ENCODE data around the gene TESPA1. TPM values are rescaled to one million over a fixed set of nuclear protein-coding genes. Genes with fewer than 3 reads are reported as not detected.
"Not testable (repeated sequence)": the region's sequence is repeated elsewhere in the genome, so short reads cannot be mapped to it uniquely, and the experiment has no call there.

Gene TESPA1
- total RNA-seq (2014; rRNA removed; shearing (Covaris generic)): not detected in 2 replicates

GRCh38 chr12:54984658-54985376 is at the start of gene TESPA1:
TESPA1 (minus strand) TSS chr12:54984762; CDS start chr12:54974562, 10,200 bp downstream.
- DNase-seq (ENCODE audit: low spot score): no peak

GRCh38 chr12:55034218-55034617 is 49.7 kb upstream of the TESPA1 start:
- DNase-seq (ENCODE audit: low spot score): no peak

DNA sequence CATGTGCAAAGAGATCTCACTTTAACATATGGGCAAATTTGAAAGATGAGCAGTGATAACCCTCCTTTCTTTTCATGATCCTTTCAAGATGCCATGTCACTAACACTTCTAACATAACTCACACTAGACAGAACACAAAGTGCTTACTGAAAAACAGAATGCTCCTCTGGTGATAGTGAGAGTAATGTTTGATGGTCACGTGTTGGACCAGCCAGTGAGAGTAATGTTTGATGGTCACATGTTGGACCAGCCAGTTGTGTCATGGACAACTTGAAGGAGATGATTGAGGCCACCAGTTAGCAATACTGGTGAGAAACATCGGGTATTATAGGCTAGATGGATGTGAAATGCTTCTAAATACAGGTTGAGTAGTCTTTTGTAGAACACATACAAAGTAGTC is 40.9 kb upstream of the TESPA1 start:
- DNase-seq (ENCODE audit: low spot score): no peak

DNA sequence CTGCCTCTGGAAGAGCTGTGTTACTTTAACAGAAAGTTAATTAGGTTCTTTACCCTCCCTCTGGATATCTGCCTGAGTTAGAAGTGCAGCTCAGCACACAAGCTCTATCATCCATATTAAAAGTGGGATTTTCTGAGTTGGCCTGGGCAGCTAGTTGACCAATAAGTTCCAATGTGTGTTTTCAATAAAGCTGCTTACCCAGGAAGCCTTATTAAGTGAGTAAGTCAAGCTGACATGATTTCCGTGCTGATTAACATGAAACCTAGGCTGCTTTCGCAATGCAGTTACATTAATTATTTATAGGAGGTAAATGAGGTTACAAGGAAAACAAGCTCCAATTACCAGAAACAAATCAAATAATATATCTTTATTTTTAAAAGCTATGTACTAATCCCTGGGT is 40.0 kb upstream of the TESPA1 start:
- DNase-seq (ENCODE audit: low spot score): no peak

GRCh38 chr12:55019784-55020183 is 35.2 kb upstream of the TESPA1 start, which contains the start of gene NEUROD4:
NEUROD4 (plus strand) TSS chr12:55019974; CDS start chr12:55026440, 6,466 bp downstream.
- peak; percentile 67 for DNase-seq (ENCODE audit: low spot score)

DNA sequence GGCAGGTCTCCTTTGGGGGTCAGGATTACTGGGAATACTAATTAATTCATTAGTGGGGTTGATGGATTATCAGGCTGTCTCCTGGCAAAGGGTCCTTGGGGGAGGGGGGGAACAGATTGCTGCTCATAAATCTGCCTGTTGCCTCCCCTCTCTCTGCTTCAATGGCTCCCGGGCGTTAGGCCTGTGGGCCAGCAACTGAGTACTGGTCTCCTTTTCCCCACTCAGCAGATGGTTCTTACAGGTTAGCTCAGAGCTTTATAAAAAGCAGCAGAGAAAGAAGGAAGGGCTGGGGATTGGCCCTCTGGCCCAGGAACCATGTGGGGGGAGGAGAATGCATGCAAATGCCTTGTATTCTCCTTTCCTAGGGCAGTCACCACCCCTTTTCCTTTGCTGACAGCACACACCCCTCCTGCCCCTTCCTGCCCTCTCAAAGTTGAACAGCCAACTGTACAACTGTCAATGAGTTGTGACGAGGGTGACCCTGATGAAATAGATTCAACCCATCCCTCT is 32.9 kb upstream of the TESPA1 start:
- DNase-seq (ENCODE audit: low spot score): no peak

DNA sequence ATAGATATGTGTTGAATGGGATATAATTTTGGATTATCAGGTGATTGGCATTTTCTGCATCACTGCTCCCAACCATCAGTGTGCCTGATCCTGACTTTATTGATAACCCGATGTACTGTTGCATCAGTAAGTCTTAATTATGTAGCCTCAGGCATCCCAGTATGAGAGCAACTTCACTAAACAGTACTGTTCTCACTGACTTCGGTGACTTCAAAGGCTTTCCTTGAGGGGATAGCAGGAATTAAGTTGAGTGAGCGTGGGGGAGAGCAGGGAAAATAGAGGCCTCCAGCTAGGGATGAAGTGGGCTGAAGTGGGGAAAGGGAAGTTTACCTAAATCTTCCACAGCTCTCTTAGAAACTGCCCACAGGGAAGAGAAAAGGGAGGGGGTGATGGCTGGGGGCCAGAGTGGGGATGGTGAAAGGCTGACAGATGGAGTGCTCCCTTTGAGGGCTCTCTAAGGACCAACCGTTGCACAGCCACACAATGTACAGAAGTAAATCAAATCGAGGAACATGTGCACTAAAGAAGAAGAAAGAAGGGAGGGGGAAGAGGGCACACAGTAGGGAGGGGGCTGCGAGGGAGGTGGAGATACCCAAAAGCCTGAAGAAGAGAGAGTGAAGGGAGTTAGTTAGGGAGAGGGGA is 24.5 kb upstream of the TESPA1 start:
- no peak for DNase-seq (ENCODE audit: low spot score)

- DNase-seq (ENCODE audit: low spot score): no peak
Observed at GRCh38 chr12:55002355-55002754, 17.8 kb upstream of the TESPA1 start.

DNA sequence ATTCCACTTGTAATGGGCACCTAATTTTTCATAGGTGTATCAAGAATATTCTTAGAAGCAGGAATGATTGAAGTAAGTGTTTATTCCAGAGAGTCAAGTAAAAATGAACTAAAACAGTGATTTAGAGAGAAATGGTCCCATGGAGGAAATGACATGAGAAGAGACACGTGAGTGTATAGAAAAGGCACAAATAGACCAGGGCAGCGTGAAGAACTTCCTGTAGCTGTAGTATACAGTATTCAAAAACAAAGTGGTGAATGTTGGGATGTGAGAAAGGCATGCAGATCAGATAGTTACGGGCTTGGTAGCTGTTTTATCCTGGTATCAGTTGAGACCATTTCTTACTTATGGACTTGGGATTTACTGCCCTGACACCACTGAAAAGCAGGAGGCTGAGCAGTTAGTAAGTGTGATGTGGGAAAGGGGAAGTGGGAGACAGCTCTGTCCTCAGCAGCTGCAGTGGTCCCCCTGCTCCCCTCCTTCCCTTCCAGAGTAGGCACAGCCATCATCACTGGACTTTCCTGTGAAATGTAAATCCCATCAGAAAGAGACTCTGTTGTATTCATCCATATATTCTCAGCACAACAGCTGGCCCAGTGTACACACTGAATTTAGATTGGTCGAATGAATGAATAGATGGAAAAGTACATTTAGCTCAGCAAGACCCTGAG is 16.8 kb upstream of the TESPA1 start:
- DNase-seq (ENCODE audit: low spot score): no peak

- no peak for DNase-seq (ENCODE audit: low spot score)
Observed at GRCh38 chr12:54998958-54999510, 14.5 kb upstream of the TESPA1 start.

DNA sequence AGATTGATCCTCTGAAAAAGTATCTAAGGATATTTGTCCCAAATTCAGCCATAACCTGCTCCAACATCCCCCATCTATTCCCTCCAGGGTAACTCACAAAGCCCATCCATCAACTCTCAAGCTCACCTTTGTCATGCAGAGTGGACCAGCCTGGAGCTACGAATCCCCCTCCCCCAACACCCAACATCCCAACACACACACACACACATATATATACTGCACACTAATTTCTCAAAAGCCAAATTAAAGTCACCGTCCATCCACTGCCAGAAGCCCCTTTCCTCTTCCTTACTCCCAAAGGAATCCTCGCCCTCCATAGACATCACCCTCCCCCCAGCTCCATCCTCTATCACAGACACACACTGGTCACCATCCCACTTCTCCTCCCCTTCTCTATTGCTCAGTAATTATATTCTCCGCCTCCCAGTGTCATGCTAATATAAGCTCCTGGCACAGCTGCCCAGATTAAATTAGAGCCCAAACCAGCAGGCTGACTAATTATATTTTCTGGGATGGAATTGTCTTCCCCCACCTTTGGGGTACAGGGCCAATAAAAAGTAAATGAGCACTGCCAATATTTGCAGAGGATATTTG is 13.5 kb upstream of the TESPA1 start:
- DNase-seq (ENCODE audit: low spot score): no peak

- no peak for DNase-seq (ENCODE audit: low spot score)
Observed at GRCh38 chr12:54996205-54996604, 11.6 kb upstream of the TESPA1 start.

DNA sequence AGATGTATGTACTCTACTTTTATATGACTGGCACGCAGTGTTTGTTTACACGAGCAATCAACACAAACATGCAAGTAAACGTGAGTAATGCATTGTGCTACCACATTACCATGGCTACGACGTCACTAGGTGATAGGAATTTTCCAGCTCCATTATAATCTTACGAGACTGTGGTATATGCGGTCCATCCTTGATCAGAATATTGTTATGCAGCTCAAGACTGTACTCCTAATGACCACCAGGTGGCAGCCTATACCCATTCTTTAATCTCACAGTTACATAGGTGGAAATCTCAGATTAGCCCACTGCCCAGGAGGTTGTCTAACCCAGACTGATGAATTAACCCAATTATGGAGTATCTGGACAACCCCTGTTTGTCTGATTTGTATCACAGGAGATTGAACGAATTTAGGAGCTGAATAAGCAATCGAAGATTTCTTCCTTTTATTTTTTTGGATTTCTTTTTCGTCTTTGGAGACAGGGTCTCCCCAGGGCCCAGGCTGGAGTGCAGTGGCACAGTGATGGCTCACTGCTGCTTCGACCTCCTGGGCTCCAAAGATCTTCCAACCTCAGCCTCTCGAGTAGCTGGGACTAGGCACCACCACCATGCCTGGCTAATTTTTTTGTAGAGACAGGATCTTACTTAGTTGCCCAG is 8.7 kb upstream of the TESPA1 start:
- peak; percentile 47 for DNase-seq (ENCODE audit: low spot score)

DNA sequence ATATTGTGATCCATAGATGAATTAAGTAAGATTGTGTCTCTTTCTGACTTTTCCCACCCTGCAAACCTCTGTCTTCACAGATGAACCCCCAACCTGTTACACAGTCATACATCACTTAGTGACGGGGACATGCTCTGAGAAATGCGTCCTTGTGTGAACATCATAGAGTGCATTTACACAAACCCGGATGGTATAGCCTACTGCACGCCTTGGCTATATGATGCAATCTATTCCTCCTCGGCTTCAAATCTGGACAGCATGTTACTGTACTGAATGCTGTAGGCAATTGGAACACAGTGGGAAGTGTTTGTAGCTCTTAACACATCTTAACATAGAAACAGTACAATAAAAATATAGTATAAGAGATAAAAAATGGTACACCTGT is 7.4 kb upstream of the TESPA1 start:
- DNase-seq (ENCODE audit: low spot score): no peak

DNA sequence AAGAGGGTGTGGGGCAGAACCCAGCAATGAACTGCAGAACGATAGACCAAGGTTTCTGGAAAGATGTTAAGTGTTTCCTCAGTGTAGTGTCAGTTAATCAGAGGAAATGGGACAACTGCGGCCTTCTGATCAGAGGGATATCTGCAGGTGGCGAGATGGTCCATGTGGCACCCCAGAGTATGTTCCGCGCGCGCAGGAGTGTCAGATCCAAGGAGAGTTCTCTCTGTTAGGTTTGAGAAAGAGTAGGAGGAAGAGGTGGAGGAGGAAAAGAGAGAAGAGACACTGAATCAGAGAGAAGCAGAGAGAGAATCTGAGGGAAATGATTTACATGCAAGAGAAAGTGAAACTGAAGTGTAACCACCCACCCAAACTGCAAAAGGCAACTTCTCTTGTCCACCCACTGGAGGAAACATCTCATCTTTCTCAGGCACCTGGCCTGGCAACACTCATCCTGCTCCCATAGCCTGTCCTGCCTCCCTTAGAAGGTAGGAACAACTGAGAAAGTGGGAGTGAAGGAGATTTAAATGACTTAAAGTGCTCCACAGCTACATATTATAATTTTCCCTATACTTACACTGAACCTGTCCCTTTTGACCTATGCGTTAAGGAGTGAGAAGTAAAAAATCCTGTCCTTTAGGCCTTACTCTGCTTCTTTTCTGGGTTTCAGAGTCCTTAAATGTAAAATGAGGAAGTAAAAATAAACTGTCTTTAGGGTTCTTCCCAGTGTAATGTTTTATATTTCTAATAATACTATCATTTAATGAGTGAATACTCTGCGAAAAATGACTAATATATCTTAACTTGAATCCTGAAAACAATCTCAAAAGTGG is 6.8 kb upstream of the TESPA1 start:
- no peak for DNase-seq (ENCODE audit: low spot score)

DNA sequence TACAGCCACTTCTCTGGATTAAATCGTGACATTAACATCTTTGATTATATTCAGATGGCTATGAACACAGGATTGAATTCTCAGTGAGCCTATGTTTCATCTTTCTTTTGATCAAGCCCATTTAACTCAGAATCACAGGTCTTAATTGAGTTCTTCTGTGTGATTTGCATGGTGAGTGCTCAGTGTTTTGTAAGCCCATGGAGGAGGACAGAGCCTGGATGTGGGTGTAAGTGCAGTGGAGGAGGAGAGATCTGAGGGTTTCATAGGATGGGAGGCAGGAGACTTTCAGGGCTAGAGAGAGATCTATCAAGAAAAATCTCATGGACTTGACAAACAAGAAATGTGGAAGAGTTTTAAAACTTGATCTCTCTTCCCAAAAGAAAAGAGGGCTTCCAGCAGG is 5.3 kb upstream of the TESPA1 start:
- DNase-seq (ENCODE audit: low spot score): no peak

GRCh38 chr12:54988402-54989054 is 4.0 kb upstream of the TESPA1 start:
- no peak for DNase-seq (ENCODE audit: low spot score)

- no peak for DNase-seq (ENCODE audit: low spot score)
Observed at GRCh38 chr12:54987611-54988231, 3.2 kb upstream of the TESPA1 start.

- not testable (repeated sequence) for DNase-seq (ENCODE audit: low spot score)
Observed at GRCh38 chr12:54986773-54987172, 2.2 kb upstream of the TESPA1 start.

Measured in A172 (cell line).